Ovary (tissue), 9 donors: ENCODE measurements around the gene SENP6. TPM values are rescaled to one million over a fixed set of nuclear protein-coding genes. Genes with fewer than 3 reads are reported as not detected.

Experiments
- DNase-seq, 5 donors: peaks; one replicate each; pipeline ENCODE4 v3.0.0-alpha.2; 2019 to 2020
- H3K27ac ChIP-seq, 2 donors: fragments of 200-600 bp; one replicate each; pipeline versions ENCODE4 v1.5.1 to v1.8.0; 2019 to 2022
- H3K27me3 ChIP-seq: fragments of 200-600 bp; one replicate; pipeline ENCODE4 v1.8.0; 2022
- H3K36me3 ChIP-seq: fragments of 200-600 bp; sonication (generic); one replicate; pipeline ENCODE4 v1.5.1; 2019
- H3K4me1 ChIP-seq: one replicate; pipeline ENCODE4 v1.8.1; 2013; ENCODE audit warnings: mild to moderate bottlenecking, moderate library complexity; ENCODE audit not compliant: insufficient read depth
- H3K4me3 ChIP-seq: fragments of 200-600 bp; sonication (generic); one replicate; pipeline ENCODE4 v1.5.1; 2017
- H3K9me3 ChIP-seq, 2 donors: fragments of 200-600 bp in 1 of 2; sonication (generic) in 1 of 2; one replicate each; pipeline versions ENCODE4 v1.5.1 to v1.8.1; 2013 to 2019; ENCODE audit warnings: mild to moderate bottlenecking in 1 of 2, moderate library complexity in 1 of 2
- EP300 ChIP-seq: sonication (generic); formaldehyde crosslinking; IDR thresholded peaks from one replicate; pipeline ENCODE4 v1.6.1; 2017; ENCODE audit warnings: antibody characterized with exemption
- POLR2A ChIP-seq: fragments of 450-650 bp; IDR thresholded peaks from one replicate; pipeline ENCODE4 v1.6.1; 2017; ENCODE audit warnings: antibody characterized with exemption, mild to moderate bottlenecking, moderate library complexity
- WGBS, 3 donors: extraction: QIAGEN DNeasy Blood & Tissue Kit in 1 of 3; methylation state at CpG; one replicate each; pipeline versions ENCODE4 v1.1.5 to v1.1.7; 2013 to 2017; 5-methylcytosine and 5-hydroxymethylcytosine counted together
- intact Hi-C, 4 donors: fragments of 100-400 bp; cut with DNase I; formaldehyde crosslinking; loops; one replicate each; pipeline versions ENCODE4 v1.11.0 to v1.15.1; 2022 to 2023
- polyA plus RNA-seq, 2 donors: library from polyadenylated mRNA; stranded (reverse); fragments of 200-250 nt in 1 of 2; fragments of 350-450 nt in 1 of 2; fragmentation: Illumina TruSeq in 1 of 2; extraction: RNeasy Lipid Tissue Mini Kit (QIAGEN cat#74804) in 1 of 2; gene quantifications; one replicate each; pipeline ENCODE4 v1.2.3, GENCODE V29; 2013 to 2014
- total RNA-seq, 7 donors: library from RNA; depleted of rRNA in 2 of 7; stranded (reverse); fragments of >200 nt in 2 of 7; fragmentation: NEBNext Ultra II Directional in 3 of 7; extraction: Animal tissue kit (Norgen Biotek cat#: 25700) in 3 of 7; gene quantifications; one replicate each; pipeline versions ENCODE4 v1.1.0 to v1.2.4, GENCODE V29; 2016 to 2023
- TF ChIP-seq, protein P1 (sequence below), 3 donors: fragments of 450-650 bp in 2 of 3; fragments of 200-600 bp in 1 of 3; IDR thresholded peaks; one replicate each; pipeline versions ENCODE4 v1.5.1 to v1.8.0; 2016 to 2022; ENCODE audit warnings: antibody characterized with exemption in 3 of 3, mild to moderate bottlenecking in 1 of 3
- donor health status: DM: no; HTN: no; CAD: no; lungs with moderate emphysema.
- donor health status: DM: no; HTN: no; CAD: no.
- donor health status: Bipolar disorder and iron deficiency.
- donor health status: DM: yes; HTN: yes; CAD: no.
- donor health status: DM: no; HTN: no; CAD: no.
- donor health status: DM: yes; HTN: yes; CAD: no.

Gene SENP6
- total and polyA plus RNA-seq, 9 donors, result 43.0 to 158 (median 132) TPM

DNA sequence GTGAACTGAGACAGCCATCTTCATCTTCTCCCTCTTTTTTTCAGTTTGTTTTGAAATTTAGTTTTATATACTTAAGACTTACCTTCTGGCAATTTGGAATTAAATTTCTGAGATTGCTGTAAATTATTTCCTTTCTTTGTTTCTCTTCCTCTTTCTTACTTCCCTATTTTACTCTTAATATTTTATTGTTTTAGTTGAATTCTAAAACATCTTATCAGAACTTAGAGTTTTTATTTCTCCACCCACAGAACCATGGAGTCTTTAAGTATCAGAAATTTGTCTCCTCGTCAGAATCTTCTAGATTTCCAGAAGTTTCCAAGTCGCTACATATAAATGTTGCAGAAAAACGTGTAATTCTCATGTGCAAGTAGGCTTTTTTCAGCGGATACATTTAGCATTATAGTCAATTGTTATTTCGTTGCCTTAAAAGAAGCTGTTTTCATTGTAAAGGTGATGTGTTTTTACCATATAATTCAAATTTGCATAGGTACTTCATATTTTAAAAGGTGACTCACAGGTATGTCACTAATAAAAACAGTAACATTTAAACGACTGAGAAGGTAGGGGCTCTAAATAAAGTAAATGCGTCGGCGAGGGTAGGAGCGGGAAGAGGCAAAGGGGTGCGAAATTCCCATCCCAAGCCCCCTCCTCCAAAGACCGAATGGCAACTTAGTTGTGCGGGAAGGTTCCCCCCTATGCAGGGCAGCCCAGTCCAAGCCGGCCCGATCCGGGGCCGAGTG is 146.5 kb downstream of the SENP6 start:
- DNase-seq, result no peak
- Histone ChIP-seq H3K4me3 (peak overlapping the region; percentile 81), H3K4me1 (peaks cover 2% of the 10 kb centered on the region), H3K9me3 (no peaks in the 10 kb centered on the region), H3K27ac (peak overlapping the region; percentile 62 to 70), H3K27me3 (no peaks in the 10 kb centered on the region), H3K36me3 (no peaks in the 10 kb centered on the region)
- intact Hi-C loops, result loop anchor here in 1 of 4 donors (5.0 kb wide), 1 partner anchor 146 kb away; the partner anchor contains the start of gene SENP6
- WGBS, 3 donors, result 7 to 9% (median 9%) methylated on average over 17 of the region's 17 CpGs
- no peak for TF ChIP-seq POLR2A
- no peak for TF ChIP-seq EP300
- TF ChIP-seq, protein P1, sequence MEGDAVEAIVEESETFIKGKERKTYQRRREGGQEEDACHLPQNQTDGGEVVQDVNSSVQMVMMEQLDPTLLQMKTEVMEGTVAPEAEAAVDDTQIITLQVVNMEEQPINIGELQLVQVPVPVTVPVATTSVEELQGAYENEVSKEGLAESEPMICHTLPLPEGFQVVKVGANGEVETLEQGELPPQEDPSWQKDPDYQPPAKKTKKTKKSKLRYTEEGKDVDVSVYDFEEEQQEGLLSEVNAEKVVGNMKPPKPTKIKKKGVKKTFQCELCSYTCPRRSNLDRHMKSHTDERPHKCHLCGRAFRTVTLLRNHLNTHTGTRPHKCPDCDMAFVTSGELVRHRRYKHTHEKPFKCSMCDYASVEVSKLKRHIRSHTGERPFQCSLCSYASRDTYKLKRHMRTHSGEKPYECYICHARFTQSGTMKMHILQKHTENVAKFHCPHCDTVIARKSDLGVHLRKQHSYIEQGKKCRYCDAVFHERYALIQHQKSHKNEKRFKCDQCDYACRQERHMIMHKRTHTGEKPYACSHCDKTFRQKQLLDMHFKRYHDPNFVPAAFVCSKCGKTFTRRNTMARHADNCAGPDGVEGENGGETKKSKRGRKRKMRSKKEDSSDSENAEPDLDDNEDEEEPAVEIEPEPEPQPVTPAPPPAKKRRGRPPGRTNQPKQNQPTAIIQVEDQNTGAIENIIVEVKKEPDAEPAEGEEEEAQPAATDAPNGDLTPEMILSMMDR (IDR thresholded peaks at IDR 0.05), result no peak

- no peaks in the 10 kb centered on the region for H3K9me3 ChIP-seq
- peak within 1 kb of the TSS; percentile 62 to 70 for H3K27ac ChIP-seq
- intact Hi-C loops, result loop anchor here in 1 of 4 donors (5.0 kb wide), 1 partner anchor 147 kb away; the partner anchor contains the start of gene SENP6
- peak; percentile 43 for TF ChIP-seq POLR2A
- TF ChIP-seq, protein P1 (IDR thresholded peaks at IDR 0.05), result no peak
- H3K4me1 ChIP-seq, result peaks cover 2% of the 10 kb centered on the region
- peak; percentile 61 to 78 (median 71) for DNase-seq
- H3K27me3 ChIP-seq, result no peaks in the 10 kb centered on the region
- H3K4me3 ChIP-seq, result peak within 1 kb of the TSS; percentile 81
- WGBS, 3 donors, result 0% methylated on average over 22 to 95 of the region's 97 CpGs
- H3K36me3 ChIP-seq, result no peaks in the 10 kb centered on the region
Measured at GRCh38 chr6:75748743-75749538, 147.3 kb downstream of the SENP6 start, which contains the start of gene MYO6. MYO6 (plus strand) TSS chr6:75749239; CDS start chr6:75817548, 68,309 bp downstream.

DNA sequence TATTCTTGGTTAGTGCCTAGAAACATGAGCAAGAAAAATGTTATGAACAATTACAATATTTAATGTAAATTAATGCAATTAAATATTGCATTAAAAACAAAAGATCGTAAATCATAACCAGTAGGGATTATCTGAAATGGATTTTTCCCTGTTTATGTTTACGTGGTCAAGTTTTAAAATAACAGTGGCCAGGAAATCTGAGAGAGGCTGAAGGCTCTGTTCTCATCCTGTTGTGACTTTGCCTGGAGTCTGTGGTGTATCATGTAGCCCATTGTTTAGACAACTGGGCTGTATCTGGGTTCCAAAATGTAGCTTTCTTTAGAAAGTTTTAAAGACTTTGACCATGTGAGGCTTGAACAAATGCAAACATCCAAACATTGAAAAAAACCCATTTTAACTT is 149.8 kb downstream of the SENP6 start:
- WGBS, 3 donors, result 25 to 44% (median 34%) methylated on average over 2 of the region's 2 CpGs
- no peak overlapping the region for H3K27ac ChIP-seq
- no peaks in the 10 kb centered on the region for H3K36me3 ChIP-seq

GRCh38 chr6:75752365-75752764 is 150.7 kb downstream of the SENP6 start:
- Histone ChIP-seq H3K27me3 (no peaks in the 10 kb centered on the region), H3K36me3 (no peaks in the 10 kb centered on the region), H3K27ac (no peak overlapping the region), H3K4me1 (peaks cover 2% of the 10 kb centered on the region), H3K9me3 (no peaks in the 10 kb centered on the region), H3K4me3 (no peak overlapping the region)
- intact Hi-C loops, result no loop called here
- DNase-seq, result no peak
- TF ChIP-seq, protein P1 (IDR thresholded peaks at IDR 0.05), result no peak
- TF ChIP-seq EP300 (no peak), POLR2A (no peak)
- WGBS, 3 donors, result 56 to 65% (median 60%) methylated on average over 3 of the region's 3 CpGs

More for the DNA sequence above, 149.8 kb downstream of the SENP6 start:
- Histone ChIP-seq H3K4me3 (no peak overlapping the region), H3K4me1 (peaks cover 2% of the 10 kb centered on the region), H3K27me3 (no peaks in the 10 kb centered on the region), H3K9me3 (no peaks in the 10 kb centered on the region)
- TF ChIP-seq, protein P1 (IDR thresholded peaks at IDR 0.05), result no peak
- TF ChIP-seq POLR2A (no peak), EP300 (no peak)
- no peak for DNase-seq
- intact Hi-C loops, result no loop called here
